GM23338 (cell line): Measurements from ENCODE around the gene CPM. TPM values are rescaled to one million over a fixed set of nuclear protein-coding genes. Genes with fewer than 3 reads are reported as not detected.

ENCODE experiments used
- ATAC-seq: fragments of 200-7000 bp; cut with Tn5 transposase; 3 replicates; pipeline ENCODE4 v1.9.1; 2020
- DNase-seq: peaks from one replicate; pipeline ENCODE4 v3.0.0-alpha.2; 2015; ENCODE audit warnings: low spot score
- H2AFZ ChIP-seq: fragments of 200-600 bp; sonication (generic); 2 replicates; pipeline ENCODE4 v1.8.0; 2016; ENCODE audit warnings: antibody characterized with exemption, mild to moderate bottlenecking, moderate library complexity
- H3F3A ChIP-seq: fragments of 200-600 bp; sonication (generic); replicated peaks from 2 replicates; pipeline ENCODE4 v1.8.0; 2017; ENCODE audit warnings: antibody characterized with exemption, mixed run types, low read depth
- H3K27ac ChIP-seq: fragments of 200-600 bp; sonication (generic); 2 replicates; pipeline ENCODE4 v1.6.1; 2016; ENCODE audit warnings: low read depth
- H3K27me3 ChIP-seq: fragments of 200-600 bp; sonication (generic); 2 replicates; pipeline ENCODE4 v1.8.0; 2016; ENCODE audit warnings: mild to moderate bottlenecking, mixed run types, moderate library complexity; ENCODE audit not compliant: insufficient read depth
- H3K36me3 ChIP-seq: fragments of 200-600 bp; sonication (generic); 2 replicates; pipeline ENCODE4 v1.8.0; 2016; ENCODE audit warnings: mild to moderate bottlenecking; ENCODE audit not compliant: insufficient read depth
- H3K4me1 ChIP-seq: fragments of 200-600 bp; sonication (generic); 2 replicates; pipeline ENCODE4 v1.8.0; 2016; ENCODE audit warnings: mild to moderate bottlenecking, moderate library complexity; ENCODE audit not compliant: insufficient read depth
- H3K4me2 ChIP-seq: fragments of 200-600 bp; sonication (generic); 2 replicates; pipeline ENCODE4 v1.7.1; 2017; ENCODE audit warnings: mixed run types
- H3K4me3 ChIP-seq: fragments of 200-600 bp; sonication (generic); 2 replicates; pipeline ENCODE4 v1.6.1; 2016; ENCODE audit warnings: mixed run types
- H3K79me2 ChIP-seq: fragments of 200-600 bp; sonication (generic); replicated peaks from 2 replicates; pipeline ENCODE4 v1.8.0; 2017; ENCODE audit warnings: mild to moderate bottlenecking; ENCODE audit not compliant: insufficient read depth
- H3K9me2 ChIP-seq: fragments of 200-600 bp; sonication (generic); 2 replicates; pipeline ENCODE4 v1.8.0; 2017; ENCODE audit not compliant: insufficient read depth
- H4K20me1 ChIP-seq: fragments of 200-600 bp; sonication (generic); replicated peaks from 2 replicates; pipeline ENCODE4 v1.8.0; 2017; ENCODE audit warnings: mild to moderate bottlenecking; ENCODE audit not compliant: insufficient read depth
- H3K27ac Mint-ChIP-seq: 2 replicates; pipeline ENCODE4 v1.8.0; 2020; ENCODE audit warnings: inconsistent platforms, mild to moderate bottlenecking, moderate library complexity, mixed read lengths
- H3K27me3 Mint-ChIP-seq: 3 replicates; pipeline ENCODE4 v1.8.0; 2022; ENCODE audit warnings: low read depth, mild to moderate bottlenecking, moderate library complexity, mixed read lengths, inconsistent platforms; ENCODE audit not compliant: insufficient read depth, poor library complexity
- H3K36me3 Mint-ChIP-seq: 3 replicates; pipeline ENCODE4 v1.8.0; 2021; ENCODE audit warnings: low read depth, mild to moderate bottlenecking, inconsistent platforms, moderate library complexity, mixed read lengths
- H3K4me1 Mint-ChIP-seq: 3 replicates; pipeline ENCODE4 v1.8.0; 2020; ENCODE audit warnings: mild to moderate bottlenecking, inconsistent platforms, mixed read lengths
- H3K4me3 Mint-ChIP-seq: 3 replicates; pipeline ENCODE4 v1.8.0; 2021; ENCODE audit warnings: moderate library complexity, mild to moderate bottlenecking, inconsistent platforms, mixed read lengths
- H3K9me3 Mint-ChIP-seq: 3 replicates; pipeline ENCODE4 v1.8.0; 2020; ENCODE audit warnings: moderate library complexity, mild to moderate bottlenecking, inconsistent platforms, mixed read lengths
- CREB1 ChIP-seq: fragments of 250-450 bp; sonication (Bioruptor Pico); IDR thresholded peaks from 2 replicates; pipeline ENCODE4 v1.5.0; 2020; ENCODE audit warnings: low read depth, mild to moderate bottlenecking, moderate library complexity
- CTCF ChIP-seq, 2 experiments: fragments of 200-600 bp in 1 of 2; sonication (generic) in 1 of 2; conservative IDR thresholded peaks; 2 replicates each; pipeline versions ENCODE4 v1.5.1 to v1.6.1; 2016 to 2017; ENCODE audit warnings: antibody characterized with exemption in 2 of 2, low read depth in 2 of 2, mild to moderate bottlenecking in 2 of 2, moderate library complexity in 1 of 2
- ETS1 ChIP-seq: IDR thresholded peaks from 2 replicates; pipeline ENCODE4 v1.6.1; 2016; ENCODE audit warnings: antibody characterized with exemption
- EZH2 ChIP-seq: fragments of 200-600 bp; sonication (generic); IDR thresholded peaks from one replicate; pipeline ENCODE4 v1.8.0; 2017; ENCODE audit warnings: antibody characterized with exemption, mild to moderate bottlenecking, low read depth; ENCODE audit not compliant: unreplicated experiment
- JUNB ChIP-seq: IDR thresholded peaks from one replicate; pipeline ENCODE4 v1.6.1; 2016; ENCODE audit warnings: antibody characterized with exemption; ENCODE audit not compliant: unreplicated experiment
- NANOG ChIP-seq: IDR thresholded peaks from 2 replicates; pipeline ENCODE4 v1.6.1; 2016; ENCODE audit warnings: antibody characterized with exemption, borderline replicate concordance
- POLR2AphosphoS5 ChIP-seq: IDR thresholded peaks from 2 replicates; pipeline ENCODE4 v1.6.1; 2016; ENCODE audit warnings: antibody characterized with exemption, low read depth
- ZNF114 ChIP-seq: fragments of 250-450 bp; sonication (Bioruptor Pico); IDR thresholded peaks from 2 replicates; pipeline ENCODE4 v1.5.0; 2020; ENCODE audit warnings: mild to moderate bottlenecking, moderate library complexity
- ZNF331 ChIP-seq: fragments of 250-450 bp; sonication (Bioruptor Pico); IDR thresholded peaks from 2 replicates; pipeline ENCODE4 v1.5.0; 2020; ENCODE audit warnings: low read depth, mild to moderate bottlenecking, moderate library complexity
- ZNF462 ChIP-seq: fragments of 250-450 bp; sonication (Bioruptor Pico); IDR thresholded peaks from 2 replicates; pipeline ENCODE4 v1.5.0; 2020; ENCODE audit warnings: mild to moderate bottlenecking, moderate library complexity
- polyA plus RNA-seq: library from polyadenylated mRNA; unstranded; fragments of >200 nt; fragmentation: Nextera tagmentation; extraction: Ambion mirVana; gene quantifications from 2 replicates; pipeline ENCODE4 v1.2.1, GENCODE V29; 2016
- total RNA-seq: library from RNA; depleted of rRNA; stranded (reverse); fragments of >200 nt; shearing (Covaris generic); gene quantifications from 2 replicates; pipeline ENCODE4 v1.2.3, GENCODE V29; 2014

The CPM gene
- total and polyA plus RNA-seq, 2 experiments from 2014 or later, result 0.37 to 5.8 TPM

DNA sequence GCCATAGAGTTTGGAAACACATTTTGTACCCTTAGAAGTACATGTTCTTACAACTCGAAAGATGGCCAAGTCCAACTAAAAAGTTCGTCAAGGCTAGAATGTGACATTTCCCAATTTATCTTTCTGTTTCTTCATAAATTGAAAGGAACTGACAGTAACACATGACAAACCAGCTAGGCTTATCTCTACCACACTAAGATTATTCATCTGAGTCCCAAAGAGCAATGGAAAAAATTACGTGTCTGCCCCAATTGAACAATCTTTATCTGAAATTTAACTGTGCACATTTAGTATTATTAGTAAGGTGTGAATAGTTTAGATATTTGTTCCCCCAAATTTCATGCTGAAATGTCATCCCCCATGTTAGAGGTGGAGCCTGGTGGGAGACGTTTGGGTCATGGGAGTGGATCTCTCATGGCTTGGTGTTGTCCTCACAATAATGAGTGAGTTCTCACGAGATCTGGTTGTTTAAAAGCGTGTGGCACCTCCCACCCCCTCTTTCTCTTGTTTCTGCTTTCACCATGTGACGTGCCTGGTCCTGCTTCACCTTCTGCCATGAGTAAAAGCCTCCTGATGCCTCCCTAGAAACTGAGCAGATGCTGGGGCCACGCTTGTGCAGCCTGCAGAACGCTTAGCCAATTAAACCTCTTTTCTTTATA lies 13.3 kb downstream of the CPM start:
- no peaks in the 10 kb centered on the region for H3K9me3 Mint-ChIP-seq
- Histone ChIP-seq H2AFZ (no peak overlapping the region), H3K27ac (no peak overlapping the region), H3K9me2 (no peaks in the 10 kb centered on the region; the same call in 1 of the 2 replicates), H3F3A (no peaks in the 10 kb centered on the region), H3K4me3 (no peak overlapping the region), H3K36me3 (no peaks in the 10 kb centered on the region), H4K20me1 (no peaks in the 10 kb centered on the region), H3K27me3 (no peaks in the 10 kb centered on the region), H3K4me1 (no peaks in the 10 kb centered on the region), H3K4me2 (no peak overlapping the region), H3K79me2 (no peaks in the 10 kb centered on the region)
- no peaks in the 10 kb centered on the region for H3K36me3 Mint-ChIP-seq
- H3K27ac Mint-ChIP-seq, result no peak overlapping the region
- no peak for TF ChIP-seq ZNF462
- no peak for TF ChIP-seq POLR2AphosphoS5
- no peak for DNase-seq
- no peaks in the 10 kb centered on the region for H3K27me3 Mint-ChIP-seq
- no peaks in the 10 kb centered on the region for H3K4me1 Mint-ChIP-seq
- no peak overlapping the region for H3K4me3 Mint-ChIP-seq
- ATAC-seq, result no peak

GRCh38 chr12:68918960-68919359 lies 14.0 kb downstream of the CPM start:
- Mint-ChIP-seq H3K4me3 (no peak overlapping the region), H3K27ac (no peak overlapping the region), H3K4me1 (no peaks in the 10 kb centered on the region), H3K36me3 (no peaks in the 10 kb centered on the region), H3K9me3 (no peaks in the 10 kb centered on the region), H3K27me3 (no peaks in the 10 kb centered on the region)
- no peak for DNase-seq
- Histone ChIP-seq H3K36me3 (no peaks in the 10 kb centered on the region), H3K4me3 (no peak overlapping the region), H4K20me1 (no peaks in the 10 kb centered on the region), H3K79me2 (no peaks in the 10 kb centered on the region), H3K4me2 (no peak overlapping the region), H3K4me1 (no peaks in the 10 kb centered on the region), H3F3A (no peaks in the 10 kb centered on the region), H3K27me3 (no peaks in the 10 kb centered on the region), H3K9me2 (no peaks in the 10 kb centered on the region; the same call in 1 of the 2 replicates), H2AFZ (no peak overlapping the region), H3K27ac (no peak overlapping the region)
- ATAC-seq, result no peak
- TF ChIP-seq NANOG (no peak), CTCF (conservative IDR thresholded peaks at IDR 0.05; ENCODE audit: low read depth in 2 of 2) (no peak), JUNB (no peak), POLR2AphosphoS5 (no peak), ETS1 (no peak), EZH2 (no peak), ZNF331 (CRISPR knock-in tag) (no peak), CREB1 (no peak), ZNF114 (CRISPR knock-in tag) (no peak)
